Stomach (tissue), 4 donors: Measurements from ENCODE around the gene BACH1.

ENCODE experiments used
- EP300 ChIP-seq: sonication (generic); formaldehyde crosslinking; IDR thresholded peaks from one replicate; pipeline ENCODE4 v1.6.1; 2017; ENCODE audit warnings: antibody characterized with exemption
- POLR2A ChIP-seq, 4 donors: fragments of 450-650 bp; IDR thresholded peaks; one replicate each; pipeline ENCODE4 v1.6.1; 2016; ENCODE audit warnings: antibody characterized with exemption in 4 of 4, control low read depth in 2 of 4, mild to moderate bottlenecking in 1 of 4, moderate library complexity in 1 of 4
- POLR2AphosphoS5 ChIP-seq, 3 donors: sonication (generic); formaldehyde crosslinking; IDR thresholded peaks; one replicate each; pipeline ENCODE4 v1.6.1; 2016; ENCODE audit warnings: antibody characterized with exemption in 3 of 3
- TF ChIP-seq, protein P1 (sequence below), 7 experiments: fragments of 450-650 bp in 4 of 7; fragments of 200-600 bp in 3 of 7; sonication (generic) in 3 of 7; IDR thresholded peaks; one replicate each; pipeline ENCODE4 v1.5.1; 2016 to 2019; ENCODE audit warnings: antibody characterized with exemption in 7 of 7, control low read depth in 2 of 7, mild to moderate bottlenecking in 1 of 7

DNA sequence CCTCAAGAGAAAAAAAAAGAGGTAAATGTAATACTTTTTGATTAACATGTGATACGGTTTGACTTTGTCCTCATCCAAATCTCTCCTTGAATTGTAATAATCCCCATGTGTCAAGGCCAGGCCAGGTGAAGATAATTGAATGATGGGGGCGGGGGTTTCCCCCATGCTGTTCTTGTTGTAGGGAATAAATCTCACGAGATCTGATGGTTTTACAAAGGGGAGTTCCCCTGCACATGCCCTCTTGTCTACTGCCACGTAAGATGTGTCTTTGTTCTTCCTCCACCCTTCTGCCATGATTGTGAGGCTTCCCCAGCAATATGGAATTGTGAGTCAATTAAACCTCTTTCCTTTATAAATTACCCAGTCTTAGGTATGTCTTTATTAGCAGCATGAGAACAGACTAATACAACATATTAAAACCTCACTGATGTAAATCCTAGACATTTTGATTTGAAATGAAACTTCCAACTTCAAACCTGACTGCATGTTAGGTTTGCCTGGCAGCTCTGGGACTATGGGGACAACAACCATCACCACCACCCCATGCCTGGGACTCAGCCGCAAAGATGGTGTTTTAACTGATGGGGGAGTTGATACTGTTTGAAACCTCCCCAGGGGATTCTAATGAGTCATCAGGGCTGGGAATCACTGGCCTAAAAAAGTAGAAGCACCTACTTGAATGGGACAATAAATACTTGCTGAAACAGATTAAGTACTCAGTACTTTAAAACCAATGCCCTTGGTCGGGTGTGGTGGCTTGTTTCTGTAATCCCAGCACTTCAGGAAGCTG lies 32.8 kb upstream of the BACH1 start:
- TF ChIP-seq, protein P1, sequence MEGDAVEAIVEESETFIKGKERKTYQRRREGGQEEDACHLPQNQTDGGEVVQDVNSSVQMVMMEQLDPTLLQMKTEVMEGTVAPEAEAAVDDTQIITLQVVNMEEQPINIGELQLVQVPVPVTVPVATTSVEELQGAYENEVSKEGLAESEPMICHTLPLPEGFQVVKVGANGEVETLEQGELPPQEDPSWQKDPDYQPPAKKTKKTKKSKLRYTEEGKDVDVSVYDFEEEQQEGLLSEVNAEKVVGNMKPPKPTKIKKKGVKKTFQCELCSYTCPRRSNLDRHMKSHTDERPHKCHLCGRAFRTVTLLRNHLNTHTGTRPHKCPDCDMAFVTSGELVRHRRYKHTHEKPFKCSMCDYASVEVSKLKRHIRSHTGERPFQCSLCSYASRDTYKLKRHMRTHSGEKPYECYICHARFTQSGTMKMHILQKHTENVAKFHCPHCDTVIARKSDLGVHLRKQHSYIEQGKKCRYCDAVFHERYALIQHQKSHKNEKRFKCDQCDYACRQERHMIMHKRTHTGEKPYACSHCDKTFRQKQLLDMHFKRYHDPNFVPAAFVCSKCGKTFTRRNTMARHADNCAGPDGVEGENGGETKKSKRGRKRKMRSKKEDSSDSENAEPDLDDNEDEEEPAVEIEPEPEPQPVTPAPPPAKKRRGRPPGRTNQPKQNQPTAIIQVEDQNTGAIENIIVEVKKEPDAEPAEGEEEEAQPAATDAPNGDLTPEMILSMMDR (IDR thresholded peaks at IDR 0.05) = no peak
- TF ChIP-seq POLR2A (IDR thresholded peaks at IDR 0.05) = no peak
- TF ChIP-seq EP300 = no peak
- no peak for TF ChIP-seq POLR2AphosphoS5 (IDR thresholded peaks at IDR 0.05)
